ENCODE results near the gene ECM2.

Gene ECM2

GRCh38 chr9:92463387-92463786 lies 72.4 kb downstream of the ECM2 start:
- no peak for DNase-seq

- no peak for DNase-seq
Measured at GRCh38 chr9:92457576-92457975, 78.2 kb downstream of the ECM2 start.

- no peak for DNase-seq
Measured at GRCh38 chr9:92455217-92455616, 80.6 kb downstream of the ECM2 start.

- DNase-seq: no peak
Measured at GRCh38 chr9:92446536-92446935, 89.3 kb downstream of the ECM2 start.
